Pancreas (tissue), 10 donors: ENCODE results near the gene H19. TPM values are rescaled to one million over a fixed set of nuclear protein-coding genes. Genes with fewer than 3 reads are reported as not detected.

Source experiments
- ATAC-seq, 4 donors: fragments of 200-7000 bp; cut with Tn5 transposase; one replicate each; pipeline versions ENCODE4 v1.8.0 to v1.9.1; 2020; ENCODE audit warnings: mild to moderate bottlenecking in 4 of 4, moderate library complexity in 4 of 4
- DNase-seq, 6 donors: peaks; one replicate each; pipeline ENCODE4 v3.0.0-alpha.2; 2020
- FAIRE-seq: peaks from 2 replicates; lab custom pipeline; 2012; peaks lifted over from hg19 to GRCh38; lab: Jason Lieb, UNC
- H3K27ac ChIP-seq, 4 donors: fragments of 200-600 bp; sonication (generic); 1 replicate in 3 of 4; 2 replicates in 1 of 4; pipeline versions ENCODE4 v1.5.0 to v1.8.0; 2020
- H3K27me3 ChIP-seq, 4 donors: fragments of 200-600 bp; one replicate each; pipeline ENCODE4 v1.8.0; 2021
- H3K36me3 ChIP-seq, 3 donors: fragments of 200-600 bp; sonication (generic) in 1 of 3; one replicate each; pipeline versions ENCODE4 v1.5.0 to v1.8.0; 2020 to 2021
- H3K4me1 ChIP-seq, 3 donors: fragments of 200-600 bp; one replicate each; pipeline ENCODE4 v1.8.0; 2021
- H3K4me3 ChIP-seq, 4 donors: fragments of 200-600 bp; sonication (generic) in 2 of 4; one replicate each; pipeline versions ENCODE4 v1.5.0 to v1.8.0; 2020 to 2021
- H3K9me3 ChIP-seq, 4 donors: fragments of 200-600 bp; one replicate each; pipeline ENCODE4 v1.8.0; 2021
- CTCF ChIP-seq, 4 donors: fragments of 200-600 bp; sonication (generic) in 3 of 4; IDR thresholded peaks; one replicate each; pipeline versions ENCODE4 v1.5.0 to v1.8.0; 2021; ENCODE audit warnings: antibody characterized with exemption in 4 of 4
- WGBS, 2 donors: extraction: QIAGEN DNeasy Blood & Tissue Kit; methylation state at CpG; one replicate each; pipeline ENCODE4 v1.1.7; 2013; 5-methylcytosine and 5-hydroxymethylcytosine counted together
- intact Hi-C, 3 donors: fragments of 100-400 bp; cut with DNase I; formaldehyde crosslinking; loops; one replicate each; pipeline versions ENCODE4 v1.11.1 to v1.14.2; 2022
- polyA plus RNA-seq, 2 donors: library from polyadenylated mRNA; stranded (reverse); fragments of 200-250 nt; gene quantifications; one replicate each; pipeline ENCODE4 v1.2.3, GENCODE V29; 2013
- total RNA-seq, 6 donors: library from RNA; stranded (reverse); fragmentation: NEBNext Ultra II Directional in 4 of 6; extraction: Animal tissue kit (Norgen Biotek cat#: 25700) in 4 of 6; gene quantifications; one replicate each; pipeline versions ENCODE4 v1.2.1 to v1.2.4, GENCODE V29; 2021 to 2023
- donor health status: healthy with polysubstance abuse.
- donor health status: DM: no; HTN: no; CAD: no; lungs with moderate emphysema.
- donor health status: DM: no; HTN: no; CAD: no.
- donor health status: control.
- donor health status: control.
- donor health status: Bipolar disorder and iron deficiency.
- donor health status: DM: yes; HTN: yes; CAD: no.
- donor health status: DM: no; HTN: no; CAD: no.
- donor health status: DM: no; HTN: no; CAD: no.
- donor health status: DM: yes; HTN: yes; CAD: no.

Gene H19
- total RNA-seq (100 to 1,000 TPM in 5 of 6 donors, 10 to 100 TPM in 1; 69.5 to 532 (median 190) TPM), polyA plus RNA-seq (100 to 1,000 TPM; 809 to 814 TPM)

- TF ChIP-seq CTCF (IDR thresholded peaks at IDR 0.05), result no peak
- H3K27ac ChIP-seq, result no peak within 1 kb of the TSS
- intact Hi-C loops, result no loop called here
- no peaks in the 10 kb centered on the region for H3K36me3 ChIP-seq
- DNase-seq, result no peak
- FAIRE-seq, result no peak
- H3K9me3 ChIP-seq, result no peaks in the 10 kb centered on the region
- H3K4me3 ChIP-seq, result no peak within 1 kb of the TSS
- no CpG with 5 or more reads among the region's 14 CpGs for WGBS, 2 donors
- H3K27me3 ChIP-seq, result no peaks in the 10 kb centered on the region
- ATAC-seq, result peak; percentile 12 to 57 (median 38)
- H3K4me1 ChIP-seq, result no peaks in the 10 kb centered on the region
Observed at GRCh38 chr11:1997755-1998154, at the start of gene H19. Gene H19, minus strand, starts transcription at chr11:1997842.

- Histone ChIP-seq H3K27me3 (no peaks in the 10 kb centered on the region), H3K4me3 (no peak overlapping the region), H3K4me1 (no peaks in the 10 kb centered on the region), H3K9me3 (no peaks in the 10 kb centered on the region), H3K27ac (no peak overlapping the region), H3K36me3 (no peaks in the 10 kb centered on the region)
- no peak for ATAC-seq
- intact Hi-C loops, result no loop called here
- WGBS, 2 donors, result 46 to 65% methylated on average over 2 of the region's 2 CpGs
- TF ChIP-seq CTCF (IDR thresholded peaks at IDR 0.05), result no peak
- DNase-seq, result no peak
- no peak for FAIRE-seq
Observed at GRCh38 chr11:2041963-2042362, 44.3 kb upstream of the H19 start.

- ATAC-seq (no peak), DNase-seq (no peak), FAIRE-seq (no peak)
- Histone ChIP-seq H3K27ac (no peak overlapping the region), H3K27me3 (no peaks in the 10 kb centered on the region), H3K36me3 (no peaks in the 10 kb centered on the region), H3K4me1 (no peaks in the 10 kb centered on the region), H3K9me3 (no peaks in the 10 kb centered on the region), H3K4me3 (no peak overlapping the region)
- no CpG with 5 or more reads among the region's 7 CpGs for whole genome bisulfite sequencing, 2 donors
- intact Hi-C loops, result no loop called here
- TF ChIP-seq CTCF (IDR thresholded peaks at IDR 0.05), result no peak
Observed at GRCh38 chr11:2041153-2041552, 43.5 kb upstream of the H19 start.

- Histone ChIP-seq H3K9me3 (no peaks in the 10 kb centered on the region), H3K27ac (no peak overlapping the region), H3K36me3 (no peaks in the 10 kb centered on the region), H3K4me1 (no peaks in the 10 kb centered on the region), H3K4me3 (no peak overlapping the region), H3K27me3 (no peaks in the 10 kb centered on the region)
- DNase-seq (no peak), FAIRE-seq (no peak), ATAC-seq (no peak)
- TF ChIP-seq CTCF (IDR thresholded peaks at IDR 0.05), result no peak
- no CpG with 5 or more reads among the region's 20 CpGs for WGBS, 2 donors
- intact Hi-C loops, result no loop called here
Observed at GRCh38 chr11:2039198-2039759, 41.6 kb upstream of the H19 start.

GRCh38 chr11:2036863-2037486 lies 39.3 kb upstream of the H19 start:
- TF ChIP-seq CTCF (IDR thresholded peaks at IDR 0.05), result no peak
- intact Hi-C loops, result no loop called here
- FAIRE-seq (no peak), ATAC-seq (peak; percentile 46 to 88 (median 78)), DNase-seq (no peak)
- Histone ChIP-seq H3K27ac (no peak overlapping the region), H3K9me3 (no peaks in the 10 kb centered on the region), H3K27me3 (no peaks in the 10 kb centered on the region), H3K4me1 (no peaks in the 10 kb centered on the region), H3K36me3 (no peaks in the 10 kb centered on the region), H3K4me3 (no peak overlapping the region)
- no CpG with 5 or more reads among the region's 18 CpGs for WGBS, 2 donors
